Measurements from ENCODE around the gene PCMTD2. TPM values are rescaled to one million over a fixed set of nuclear protein-coding genes. Genes with fewer than 3 reads are reported as not detected.

Gene PCMTD2
- total RNA-seq, 2 experiments from 2014 or later: 47.0 to 51.7 TPM

DNA sequence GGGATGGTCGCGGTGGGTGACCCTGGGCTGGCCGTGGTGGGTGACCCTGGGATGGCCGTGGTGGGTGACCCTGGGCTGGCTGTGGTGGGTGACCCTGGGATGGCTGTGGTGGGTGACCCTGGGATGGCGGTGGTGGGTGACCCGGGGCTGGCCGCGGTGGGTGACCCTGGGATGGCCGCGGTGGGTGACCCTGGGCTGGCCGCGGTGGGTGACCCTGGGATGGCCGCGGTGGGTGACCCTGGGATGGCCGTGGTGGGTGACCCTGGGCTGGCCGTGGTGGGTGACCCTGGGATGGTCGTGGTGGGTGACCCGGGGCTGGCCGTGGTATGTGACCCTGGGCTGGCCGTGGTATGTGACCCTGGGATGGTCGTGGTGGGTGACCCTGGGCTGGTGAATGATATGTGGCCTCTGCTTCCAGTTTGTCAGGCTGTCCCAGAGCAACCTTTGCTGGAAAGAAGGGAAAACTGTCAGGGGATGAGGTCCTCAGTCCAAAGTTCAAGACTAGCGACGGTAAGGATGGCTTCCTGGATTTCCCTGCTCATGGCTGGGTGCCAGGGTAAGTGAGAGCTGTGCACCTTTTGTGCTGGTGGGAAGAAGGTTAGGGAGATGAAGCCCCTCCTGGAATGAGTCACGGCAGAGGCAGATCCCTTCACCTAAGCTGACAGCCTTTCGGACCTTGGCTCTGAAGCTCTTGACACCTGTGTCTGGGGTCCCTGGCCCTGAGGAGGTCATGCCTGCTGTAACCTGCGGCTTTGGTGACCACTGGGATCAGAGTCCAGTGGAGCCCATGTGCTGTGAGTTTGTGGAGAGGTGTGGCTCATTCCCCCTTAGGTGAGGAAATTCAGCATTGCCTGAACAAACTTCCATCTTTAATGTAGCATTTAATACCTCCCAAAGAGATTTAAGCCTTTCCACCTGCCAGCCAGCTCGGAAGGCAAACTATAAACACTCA is 19.1 kb upstream of the PCMTD2 start:
- Histone ChIP-seq H3K27ac (ENCODE audit: low read depth, low read length, poor library complexity, severe bottlenecking) (no peak overlapping the region), H3K79me2 (ENCODE audit: insufficient read depth, low read depth, low read length) (no peaks in the 10 kb centered on the region), H3K4me2 (ENCODE audit: low read length) (no peak overlapping the region), H3K36me3 (ENCODE audit: insufficient read depth, low read length) (no peaks in the 10 kb centered on the region), H2AFZ (ENCODE audit: low read length) (no peak overlapping the region), H3K9me3 (ENCODE audit: low read length) (no peaks in the 10 kb centered on the region), H3K4me1 (ENCODE audit: insufficient read depth, low read length, poor library complexity, severe bottlenecking) (no peaks in the 10 kb centered on the region), H3K4me3 (ENCODE audit: low read depth, low read length, poor library complexity, severe bottlenecking) (no peak overlapping the region), H3K9me2 (ENCODE audit: insufficient read depth, low read length) (no peaks in the 10 kb centered on the region), H4K20me1 (ENCODE audit: insufficient read depth, low read length) (no peaks in the 10 kb centered on the region)
- intact Hi-C loops (cut with micrococcal nuclease; ENCODE audit: unreplicated experiment): no loop called here
- DNase-seq (ENCODE audit: low spot score): no peak
- ChIA-PET POLR2A (no interaction called here), CTCF (ENCODE audit: unreplicated experiment) (no interaction called here)
- BruUV-seq (replicated peaks): no TSS peak
- TF ChIP-seq, protein P1, sequence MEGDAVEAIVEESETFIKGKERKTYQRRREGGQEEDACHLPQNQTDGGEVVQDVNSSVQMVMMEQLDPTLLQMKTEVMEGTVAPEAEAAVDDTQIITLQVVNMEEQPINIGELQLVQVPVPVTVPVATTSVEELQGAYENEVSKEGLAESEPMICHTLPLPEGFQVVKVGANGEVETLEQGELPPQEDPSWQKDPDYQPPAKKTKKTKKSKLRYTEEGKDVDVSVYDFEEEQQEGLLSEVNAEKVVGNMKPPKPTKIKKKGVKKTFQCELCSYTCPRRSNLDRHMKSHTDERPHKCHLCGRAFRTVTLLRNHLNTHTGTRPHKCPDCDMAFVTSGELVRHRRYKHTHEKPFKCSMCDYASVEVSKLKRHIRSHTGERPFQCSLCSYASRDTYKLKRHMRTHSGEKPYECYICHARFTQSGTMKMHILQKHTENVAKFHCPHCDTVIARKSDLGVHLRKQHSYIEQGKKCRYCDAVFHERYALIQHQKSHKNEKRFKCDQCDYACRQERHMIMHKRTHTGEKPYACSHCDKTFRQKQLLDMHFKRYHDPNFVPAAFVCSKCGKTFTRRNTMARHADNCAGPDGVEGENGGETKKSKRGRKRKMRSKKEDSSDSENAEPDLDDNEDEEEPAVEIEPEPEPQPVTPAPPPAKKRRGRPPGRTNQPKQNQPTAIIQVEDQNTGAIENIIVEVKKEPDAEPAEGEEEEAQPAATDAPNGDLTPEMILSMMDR (conservative IDR thresholded peaks at IDR 0.05; ENCODE audit: low read length): no peak
- no peak for TF ChIP-seq EZH2phosphoT487 (IDR thresholded peaks at IDR 0.05; ENCODE audit: borderline replicate concordance, low read depth, low read length)

DNA sequence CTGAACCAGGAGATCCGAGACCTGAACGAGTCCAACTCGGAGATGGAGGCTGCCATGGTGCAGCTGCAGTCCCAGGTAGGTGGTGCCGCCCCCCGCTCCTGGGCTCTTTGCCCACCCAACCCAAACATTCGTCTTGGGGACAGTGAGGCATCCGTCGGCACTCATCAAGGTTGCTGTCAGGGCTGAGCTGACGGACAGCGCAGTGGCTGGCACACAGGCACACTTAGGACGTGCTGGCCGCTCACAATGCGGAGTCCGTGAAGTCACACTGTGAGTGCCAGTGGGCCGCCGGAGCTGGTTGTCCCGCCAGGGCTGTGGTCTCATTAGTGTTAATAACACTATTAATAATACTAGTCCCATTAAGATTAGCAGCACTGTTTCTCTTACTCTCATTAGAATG is 18.2 kb upstream of the PCMTD2 start:
- no peaks in the 10 kb centered on the region for H3K79me2 ChIP-seq (ENCODE audit: insufficient read depth, low read depth, low read length)
- no peak overlapping the region for H3K4me3 ChIP-seq (ENCODE audit: low read depth, low read length, poor library complexity, severe bottlenecking)
- CTCF ChIA-PET (ENCODE audit: unreplicated experiment): no interaction called here
- no peaks in the 10 kb centered on the region for H4K20me1 ChIP-seq (ENCODE audit: insufficient read depth, low read length)
- H3K9me2 ChIP-seq (ENCODE audit: insufficient read depth, low read length): no peaks in the 10 kb centered on the region
- POLR2A ChIA-PET: no interaction called here
- no peak overlapping the region for H3K27ac ChIP-seq (ENCODE audit: low read depth, low read length, poor library complexity, severe bottlenecking)
- BruUV-seq (replicated peaks): no TSS peak
- no peaks in the 10 kb centered on the region for H3K36me3 ChIP-seq (ENCODE audit: insufficient read depth, low read length)
- no peaks in the 10 kb centered on the region for H3K4me1 ChIP-seq (ENCODE audit: insufficient read depth, low read length, poor library complexity, severe bottlenecking)
- no peaks in the 10 kb centered on the region for H3K9me3 ChIP-seq (ENCODE audit: low read length)
- no peak for DNase-seq (ENCODE audit: low spot score)
- no peak overlapping the region for H2AFZ ChIP-seq (ENCODE audit: low read length)
- intact Hi-C loops (cut with micrococcal nuclease; ENCODE audit: unreplicated experiment): no loop called here
- TF ChIP-seq, protein P1 (conservative IDR thresholded peaks at IDR 0.05; ENCODE audit: low read length): no peak
- TF ChIP-seq EZH2phosphoT487 (IDR thresholded peaks at IDR 0.05; ENCODE audit: borderline replicate concordance, low read depth, low read length): no peak
- H3K4me2 ChIP-seq (ENCODE audit: low read length): no peak overlapping the region

Data from OCI-LY7 (cell line).